ENCODE results near the gene CAPN5. TPM values are rescaled to one million over a fixed set of nuclear protein-coding genes. Genes with fewer than 3 reads are reported as not detected.

The CAPN5 gene
- total and polyA plus RNA-seq, 2 donors (not counting 1 experiment from before 2014, with no cell fraction given), result 17.5 to 20.4 TPM

GRCh38 chr11:77147668-77148321 lies 81.0 kb downstream of the CAPN5 start:
- Histone ChIP-seq H3K4me3 (replicated peaks in 1 of 4; ENCODE audit: control extremely low read depth in 1 of 4, insufficient read depth in 1 of 4, low read depth in 3 of 4, low read length in 4 of 4) (peak overlapping the region in 1 of 4 experiments; percentile 28), H3K9me3 (ENCODE audit: control insufficient read depth, insufficient read depth, low read depth, low read length) (no peaks in the 10 kb centered on the region), H4K20me1 (ENCODE audit: control insufficient read depth, extremely low read depth, insufficient read depth, low read length) (no peaks in the 10 kb centered on the region), H3K9ac (ENCODE audit: insufficient read depth, low read length) (no peak overlapping the region), H3K27ac (ENCODE audit: insufficient read depth, low read length) (no peak overlapping the region), H3K27me3 (ENCODE audit: control insufficient read depth, insufficient read depth, low read length) (no peaks in the 10 kb centered on the region), H3K36me3 (ENCODE audit: control insufficient read depth, insufficient read depth, low read length) (no peaks in the 10 kb centered on the region), H3K79me2 (ENCODE audit: control insufficient read depth, insufficient read depth, low read length) (no peaks in the 10 kb centered on the region), H3K4me1 (ENCODE audit: control insufficient read depth, extremely low read depth, insufficient read depth, low read length) (no peaks in the 10 kb centered on the region), H2AFZ (ENCODE audit: low read length) (no peak overlapping the region), H3K4me2 (ENCODE audit: extremely low read depth, insufficient read depth, low read length) (no peak overlapping the region)
- peak; percentile 22 to 28 for DNase-seq (ENCODE audit: low read depth in 2 of 2)
- TF ChIP-seq EZH2 (IDR thresholded peaks at IDR 0.05; ENCODE audit: low read length, missing control alignments), result no peak
- no peak for TF ChIP-seq CTCF (conservative IDR thresholded peaks at IDR 0.05 in 1 of 2, IDR thresholded peaks at IDR 0.05 in 1 of 2; ENCODE audit: low read depth in 1 of 2, low read length in 2 of 2)

DNA sequence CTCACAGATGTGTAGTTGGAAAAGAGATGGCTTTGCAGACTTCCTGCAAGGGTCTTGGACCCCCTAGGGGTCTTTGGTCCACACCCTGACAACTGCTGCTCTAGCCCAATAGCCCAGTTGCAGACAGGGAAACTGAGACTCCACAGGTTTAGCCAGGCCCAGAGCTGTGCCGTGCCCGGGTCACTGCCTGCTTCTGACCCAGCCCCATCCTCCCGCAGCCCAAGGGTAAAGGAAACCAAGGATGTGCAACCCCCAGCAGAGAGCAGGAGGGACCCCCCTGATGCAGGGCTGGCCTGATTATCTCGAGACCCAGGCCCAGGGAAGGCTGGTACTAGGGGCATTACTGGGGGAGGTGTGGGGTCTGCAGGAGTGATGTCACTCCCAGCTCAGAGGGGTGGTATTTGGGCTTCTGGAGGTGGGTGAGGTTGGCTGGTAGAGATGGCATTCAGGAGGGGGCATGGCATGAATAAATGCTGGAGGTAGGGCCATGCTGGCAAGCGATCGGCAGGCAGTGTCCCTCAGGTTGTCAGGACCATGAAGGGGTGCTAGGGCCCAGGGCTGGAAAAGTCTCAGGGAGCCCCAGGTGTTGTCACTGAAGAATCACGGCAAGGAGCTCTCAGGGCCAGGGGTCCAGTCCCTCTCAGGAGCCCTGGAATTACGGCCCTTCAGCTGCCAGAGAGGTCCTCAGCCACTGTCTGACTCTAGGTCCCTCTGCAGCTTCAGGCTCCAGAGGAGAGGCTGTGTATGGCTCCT lies 82.4 kb downstream of the CAPN5 start:
- no peak for DNase-seq (ENCODE audit: low read depth in 2 of 2)
- H3K9ac ChIP-seq (ENCODE audit: insufficient read depth, low read length), result no peak overlapping the region
- no peaks in the 10 kb centered on the region for H3K9me3 ChIP-seq (ENCODE audit: control insufficient read depth, insufficient read depth, low read depth, low read length)
- H3K27me3 ChIP-seq (ENCODE audit: control insufficient read depth, insufficient read depth, low read length), result no peaks in the 10 kb centered on the region
- no peak overlapping the region for H3K4me3 ChIP-seq (replicated peaks in 1 of 4; ENCODE audit: control extremely low read depth in 1 of 4, insufficient read depth in 1 of 4, low read depth in 3 of 4, low read length in 4 of 4)
- H3K4me2 ChIP-seq (ENCODE audit: extremely low read depth, insufficient read depth, low read length), result no peak overlapping the region
- TF ChIP-seq CTCF (conservative IDR thresholded peaks at IDR 0.05 in 1 of 2, IDR thresholded peaks at IDR 0.05 in 1 of 2; ENCODE audit: low read depth in 1 of 2, low read length in 2 of 2), result no peak
- no peak for TF ChIP-seq EZH2 (IDR thresholded peaks at IDR 0.05; ENCODE audit: low read length, missing control alignments)
- no peaks in the 10 kb centered on the region for H4K20me1 ChIP-seq (ENCODE audit: control insufficient read depth, extremely low read depth, insufficient read depth, low read length)
- H2AFZ ChIP-seq (ENCODE audit: low read length), result no peak overlapping the region
- no peaks in the 10 kb centered on the region for H3K36me3 ChIP-seq (ENCODE audit: control insufficient read depth, insufficient read depth, low read length)
- no peak overlapping the region for H3K27ac ChIP-seq (ENCODE audit: insufficient read depth, low read length)
- no peaks in the 10 kb centered on the region for H3K4me1 ChIP-seq (ENCODE audit: control insufficient read depth, extremely low read depth, insufficient read depth, low read length)
- H3K79me2 ChIP-seq (ENCODE audit: control insufficient read depth, insufficient read depth, low read length), result no peaks in the 10 kb centered on the region

GRCh38 chr11:77149716-77150392 lies 83.1 kb downstream of the CAPN5 start:
- H3K27me3 ChIP-seq (ENCODE audit: control insufficient read depth, insufficient read depth, low read length), result no peaks in the 10 kb centered on the region
- no peaks in the 10 kb centered on the region for H3K4me1 ChIP-seq (ENCODE audit: control insufficient read depth, extremely low read depth, insufficient read depth, low read length)
- H3K36me3 ChIP-seq (ENCODE audit: control insufficient read depth, insufficient read depth, low read length), result no peaks in the 10 kb centered on the region
- no peaks in the 10 kb centered on the region for H3K79me2 ChIP-seq (ENCODE audit: control insufficient read depth, insufficient read depth, low read length)
- no peak overlapping the region for H2AFZ ChIP-seq (ENCODE audit: low read length)
- H3K9me3 ChIP-seq (ENCODE audit: control insufficient read depth, insufficient read depth, low read depth, low read length), result no peaks in the 10 kb centered on the region
- no peak overlapping the region for H3K4me3 ChIP-seq (replicated peaks in 1 of 4; ENCODE audit: control extremely low read depth in 1 of 4, insufficient read depth in 1 of 4, low read depth in 3 of 4, low read length in 4 of 4)
- TF ChIP-seq CTCF (conservative IDR thresholded peaks at IDR 0.05 in 1 of 2, IDR thresholded peaks at IDR 0.05 in 1 of 2; ENCODE audit: low read depth in 1 of 2, low read length in 2 of 2) (no peak), EZH2 (IDR thresholded peaks at IDR 0.05; ENCODE audit: low read length, missing control alignments) (no peak)
- no peak overlapping the region for H3K9ac ChIP-seq (ENCODE audit: insufficient read depth, low read length)
- DNase-seq (ENCODE audit: low read depth in 2 of 2), result no peak
- H3K4me2 ChIP-seq (ENCODE audit: extremely low read depth, insufficient read depth, low read length), result no peak overlapping the region
- no peak overlapping the region for H3K27ac ChIP-seq (ENCODE audit: insufficient read depth, low read length)
- H4K20me1 ChIP-seq (ENCODE audit: control insufficient read depth, extremely low read depth, insufficient read depth, low read length), result no peaks in the 10 kb centered on the region

Measured in fibroblast of lung (primary cell).